Endothelial cell of umbilical vein (primary cell): Measurements from ENCODE around the gene PSMA6. TPM values are rescaled to one million over a fixed set of nuclear protein-coding genes. Genes with fewer than 3 reads are reported as not detected.
"Not testable (repeated sequence)": the region's sequence is repeated elsewhere in the genome, so short reads cannot be mapped to it uniquely, and the experiment has no call there.

Source experiments
- BruUV-seq: library from RNA; stranded (reverse); fragments of 400-500 nt; replicated peaks from 2 replicates; lab custom pipeline; 2021; lab: Mats Ljungman, UMichigan
- CTCF ChIA-PET: fragments of 300-600, 350-600 bp; sonication (Branson Sonifier 250); formaldehyde crosslinking; loops from one replicate; lab custom pipeline; 2021; ENCODE audit warnings: antibody characterized with exemption, inconsistent platforms; lab: Charles Lee
- POLR2A ChIA-PET: fragments of 300-600, 350-600 bp; sonication (Branson Sonifier 250); formaldehyde crosslinking; loops from one replicate; lab custom pipeline; 2021; ENCODE audit warnings: antibody characterized with exemption, inconsistent platforms; lab: Charles Lee
- DNase-seq: peaks from one replicate; pipeline ENCODE4 v3.0.0-alpha.2; 2011; ENCODE audit warnings: low read depth, low spot score
- FAIRE-seq: peaks from 2 replicates; lab custom pipeline; 2011; peaks lifted over from hg19 to GRCh38; lab: Jason Lieb, UNC
- H2AFZ ChIP-seq: 2 replicates; pipeline ENCODE4 v1.6.0; 2012; ENCODE audit warnings: low read depth, low read length, control low read depth, inconsistent platforms
- H3K27ac ChIP-seq: 2 replicates; pipeline ENCODE4 v1.5.1; 2011; ENCODE audit warnings: low read depth, mild to moderate bottlenecking, control low read depth, low read length, moderate library complexity; ENCODE audit not compliant: insufficient read depth
- H3K27me3 ChIP-seq, 2 experiments: 2 replicates each; pipeline versions ENCODE4 v1.6.0 to v1.6.1; 2011; ENCODE audit warnings: low read length in 2 of 2, mixed read lengths in 1 of 2; ENCODE audit not compliant: control insufficient read depth in 2 of 2, insufficient read depth in 2 of 2
- H3K36me3 ChIP-seq, 2 experiments: 2 replicates in 1 of 2; 3 replicates in 1 of 2; pipeline ENCODE4 v1.5.1; 2011; ENCODE audit warnings: low read length in 2 of 2, mild to moderate bottlenecking in 1 of 2, moderate library complexity in 1 of 2; ENCODE audit not compliant: control insufficient read depth in 2 of 2, insufficient read depth in 2 of 2; ENCODE audit errors: extremely low read depth in 1 of 2
- H3K4me1 ChIP-seq: 3 replicates; pipeline ENCODE4 v1.5.1; 2011; ENCODE audit warnings: mild to moderate bottlenecking, low read length; ENCODE audit not compliant: control insufficient read depth, insufficient read depth; ENCODE audit errors: extremely low read depth
- H3K4me2 ChIP-seq: 2 replicates; pipeline ENCODE4 v1.6.1; 2011; ENCODE audit warnings: low read length, control low read depth, mixed read lengths; ENCODE audit not compliant: insufficient read depth
- H3K4me3 ChIP-seq, 3 experiments: fragments of 200-600 bp in 1 of 3; sonication (generic), shearing (Covaris generic) in 1 of 3; replicated peaks in 1 of 3; 2 replicates each; pipeline ENCODE4 v1.5.1; 2011 to 2016; ENCODE audit warnings: control low read depth in 3 of 3, low read length in 3 of 3, mild to moderate bottlenecking in 2 of 3, inconsistent platforms in 1 of 3, low read depth in 1 of 3, moderate library complexity in 1 of 3; ENCODE audit not compliant: insufficient read depth in 1 of 3
- H3K79me2 ChIP-seq: 2 replicates; pipeline ENCODE4 v1.6.0; 2012; ENCODE audit warnings: low read length, inconsistent platforms; ENCODE audit not compliant: control insufficient read depth, insufficient read depth
- H3K9ac ChIP-seq: replicated peaks from 2 replicates; pipeline ENCODE3; 2011; ENCODE audit warnings: low read length, control low read depth; ENCODE audit not compliant: insufficient read depth; ENCODE audit errors: extremely low read depth
- H3K9me1 ChIP-seq: replicated peaks from 3 replicates; pipeline ENCODE4 v1.6.0; 2011; ENCODE audit warnings: mild to moderate bottlenecking, low read length; ENCODE audit not compliant: control insufficient read depth, insufficient read depth; ENCODE audit errors: extremely low read depth
- H3K9me3 ChIP-seq: replicated peaks from 2 replicates; pipeline ENCODE4 v1.5.1; 2012; ENCODE audit warnings: low read length, inconsistent platforms; ENCODE audit not compliant: control insufficient read depth, insufficient read depth
- H4K20me1 ChIP-seq: replicated peaks from 2 replicates; pipeline ENCODE3; 2011; ENCODE audit warnings: mild to moderate bottlenecking, low read length; ENCODE audit not compliant: control insufficient read depth, insufficient read depth; ENCODE audit errors: extremely low read depth
- EZH2 ChIP-seq: IDR thresholded peaks from 2 replicates; pipeline ENCODE4 v1.6.1; 2012; ENCODE audit warnings: borderline replicate concordance, low read depth, mild to moderate bottlenecking, moderate library complexity, low read length, inconsistent platforms; ENCODE audit not compliant: severe bottlenecking
- FOS ChIP-seq: IDR thresholded peaks from 2 replicates; pipeline ENCODE4 v1.6.1; 2011; ENCODE audit warnings: mild to moderate bottlenecking, low read length, moderate library complexity, borderline replicate concordance; ENCODE audit not compliant: insufficient read depth
- GATA2 ChIP-seq: IDR thresholded peaks from 2 replicates; pipeline ENCODE4 v1.7.0; 2011; ENCODE audit warnings: low read depth, mild to moderate bottlenecking, moderate library complexity, mixed read lengths, low read length; ENCODE audit not compliant: insufficient read length, insufficient read depth
- JUN ChIP-seq: IDR thresholded peaks from 2 replicates; pipeline ENCODE4 v1.6.1; 2011; ENCODE audit warnings: borderline replicate concordance, low read depth; ENCODE audit not compliant: insufficient read length, insufficient read depth
- MYC ChIP-seq: IDR thresholded peaks from one replicate; pipeline ENCODE4 v1.6.1; 2011; ENCODE audit warnings: mild to moderate bottlenecking, low read depth, low read length
- POLR2A ChIP-seq: IDR thresholded peaks from 2 replicates; pipeline ENCODE4 v1.6.1; 2012; ENCODE audit warnings: low read depth, mild to moderate bottlenecking, control low read depth, low read length
- POLR2AphosphoS5 ChIP-seq: IDR thresholded peaks from 2 replicates; pipeline ENCODE4 v1.6.1; 2012; ENCODE audit warnings: low read depth, mild to moderate bottlenecking, control low read depth, low read length, moderate library complexity; ENCODE audit not compliant: insufficient read depth
- dilution Hi-C: fragments of 300-500 bp; cut with MboI; formaldehyde crosslinking; loops from one replicate; pipeline ENCODE4 v1.15.0; 2019; ENCODE audit warnings: low sequenced_read_pairs; ENCODE audit not compliant: extremely low pct_ligation_motif_present
- intact Hi-C: fragments of 100-400 bp; cut with micrococcal nuclease; formaldehyde crosslinking; loops from one replicate; pipeline ENCODE4 v1.10.0; 2022
- polyA plus RNA-seq, 4 experiments: library from polyadenylated mRNA; depleted of rRNA in 3 of 4; stranded (reverse) in 3 of 4; unstranded in 1 of 4; fragments of >200 nt; gene quantifications; 2 replicates each; pipeline versions ENCODE4 v1.2.1 to v1.2.3, GENCODE V29; 2011 to 2012; ENCODE audit warnings: missing spikeins in 1 of 4
- total RNA-seq: library from RNA; stranded (reverse); gene quantifications from 2 replicates; pipeline ENCODE4 v1.2.3, GENCODE V29; 2021
- TF ChIP-seq, protein P1 (sequence below): IDR thresholded peaks from 2 replicates; pipeline ENCODE4 v1.6.1; 2011; ENCODE audit not compliant: insufficient read depth, insufficient read length
- TF ChIP-seq, protein P2 (sequence below), 2 donors: IDR thresholded peaks; 1 replicate in 1 of 2; 2 replicates in 1 of 2; pipeline ENCODE4 v1.5.1; 2011; ENCODE audit warnings: low read length in 2 of 2, mild to moderate bottlenecking in 2 of 2, moderate library complexity in 2 of 2, control low read depth in 1 of 2, inconsistent platforms in 1 of 2, low read depth in 1 of 2; ENCODE audit not compliant: insufficient read depth in 1 of 2; ENCODE audit errors: extremely low read depth in 1 of 2

The PSMA6 gene
- total and polyA plus RNA-seq, 2 donors (not counting 3 experiments of a cell fraction or from before 2014, with no cell fraction given): 170 to 197 TPM

DNA sequence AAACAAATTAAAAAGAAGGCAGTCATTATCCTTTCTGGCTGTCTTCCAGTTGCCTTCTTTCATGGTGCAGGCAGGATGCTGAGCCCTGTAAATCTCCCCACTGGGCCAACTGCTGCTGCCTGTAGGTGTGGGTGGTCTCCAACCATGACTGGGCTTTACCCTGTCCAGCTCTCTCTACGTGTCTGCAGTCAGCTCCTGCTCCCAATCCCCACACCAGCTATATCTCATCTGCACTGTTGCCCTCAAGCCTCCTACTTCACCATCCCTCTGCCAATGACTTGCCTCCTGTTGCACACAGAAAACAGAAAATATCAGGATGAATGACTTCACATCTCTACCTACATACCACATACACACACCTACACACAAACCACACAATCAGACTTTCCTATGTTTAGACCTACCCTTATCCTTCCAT, 39.7 kb upstream of the PSMA6 start:
- Histone ChIP-seq H3K4me2 (no peak overlapping the region), H3K9me3 (no peaks in the 10 kb centered on the region), H2AFZ (no peak overlapping the region), H3K4me1 (peaks cover 4% of the 10 kb centered on the region), H3K36me3 (no peaks in the 10 kb centered on the region), H3K79me2 (no peaks in the 10 kb centered on the region), H3K27ac (no peak overlapping the region), H3K4me3 (no peak overlapping the region), H3K9ac (no peak overlapping the region), H3K9me1 (no peaks in the 10 kb centered on the region), H4K20me1 (no peaks in the 10 kb centered on the region), H3K27me3 (no peaks in the 10 kb centered on the region)
- DNase-seq (no peak), FAIRE-seq (no peak)
- intact Hi-C loops (no loop called here), dilution Hi-C loops (no loop called here)
- ChIA-PET POLR2A (no interaction called here), CTCF (no interaction called here)
- BruUV-seq: no TSS peak
- TF ChIP-seq POLR2AphosphoS5 (no peak), MYC (no peak), POLR2A (no peak), GATA2 (no peak), FOS (no peak), JUN (no peak), EZH2 (no peak)
- TF ChIP-seq, protein P1, sequence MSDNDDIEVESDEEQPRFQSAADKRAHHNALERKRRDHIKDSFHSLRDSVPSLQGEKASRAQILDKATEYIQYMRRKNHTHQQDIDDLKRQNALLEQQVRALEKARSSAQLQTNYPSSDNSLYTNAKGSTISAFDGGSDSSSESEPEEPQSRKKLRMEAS: no peak
- TF ChIP-seq, protein P2, sequence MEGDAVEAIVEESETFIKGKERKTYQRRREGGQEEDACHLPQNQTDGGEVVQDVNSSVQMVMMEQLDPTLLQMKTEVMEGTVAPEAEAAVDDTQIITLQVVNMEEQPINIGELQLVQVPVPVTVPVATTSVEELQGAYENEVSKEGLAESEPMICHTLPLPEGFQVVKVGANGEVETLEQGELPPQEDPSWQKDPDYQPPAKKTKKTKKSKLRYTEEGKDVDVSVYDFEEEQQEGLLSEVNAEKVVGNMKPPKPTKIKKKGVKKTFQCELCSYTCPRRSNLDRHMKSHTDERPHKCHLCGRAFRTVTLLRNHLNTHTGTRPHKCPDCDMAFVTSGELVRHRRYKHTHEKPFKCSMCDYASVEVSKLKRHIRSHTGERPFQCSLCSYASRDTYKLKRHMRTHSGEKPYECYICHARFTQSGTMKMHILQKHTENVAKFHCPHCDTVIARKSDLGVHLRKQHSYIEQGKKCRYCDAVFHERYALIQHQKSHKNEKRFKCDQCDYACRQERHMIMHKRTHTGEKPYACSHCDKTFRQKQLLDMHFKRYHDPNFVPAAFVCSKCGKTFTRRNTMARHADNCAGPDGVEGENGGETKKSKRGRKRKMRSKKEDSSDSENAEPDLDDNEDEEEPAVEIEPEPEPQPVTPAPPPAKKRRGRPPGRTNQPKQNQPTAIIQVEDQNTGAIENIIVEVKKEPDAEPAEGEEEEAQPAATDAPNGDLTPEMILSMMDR (IDR thresholded peaks at IDR 0.05; ENCODE audit: extremely low read depth in 1 of 2, insufficient read depth in 1 of 2, low read depth in 1 of 2, low read length in 2 of 2): no peak

DNA sequence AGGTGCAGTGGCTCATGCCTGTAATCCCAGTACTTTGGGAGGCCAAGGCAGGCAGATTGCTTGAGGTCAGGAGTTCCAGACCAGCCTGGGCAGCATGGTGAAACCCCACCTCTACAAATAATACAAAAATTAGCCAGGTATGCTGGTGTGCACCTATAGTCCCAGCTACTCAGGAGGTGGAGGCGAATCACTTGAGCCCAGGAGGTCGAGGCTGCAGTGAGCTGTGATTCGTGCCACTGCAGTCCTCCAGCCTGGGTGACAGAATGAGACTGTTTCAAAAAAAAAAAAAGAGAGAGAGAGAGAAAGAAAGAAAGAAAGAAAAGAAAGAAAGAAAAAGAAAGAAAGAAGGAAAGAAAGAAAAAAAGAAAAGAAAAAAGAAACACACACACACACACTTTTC, 39.1 kb upstream of the PSMA6 start:
- H3K36me3 ChIP-seq, POLR2A ChIA-PET, H3K27me3 ChIP-seq, BruUV-seq, H3K4me3 ChIP-seq, H3K4me2 ChIP-seq, H3K9me3 ChIP-seq, DNase-seq, dilution Hi-C loops, H3K79me2 ChIP-seq, H3K4me1 ChIP-seq, H3K9ac ChIP-seq, FAIRE-seq, H2AFZ ChIP-seq, intact Hi-C loops, H4K20me1 ChIP-seq, H3K9me1 ChIP-seq, H3K27ac ChIP-seq: not testable (repeated sequence)
- CTCF ChIA-PET: interaction anchor here (1.6 to 1.9 kb wide), 3 partner anchors 8 to 80 kb away, joined by 3 to 7 read pairs (median 6); no protein-coding TSS in a partner anchor

DNA sequence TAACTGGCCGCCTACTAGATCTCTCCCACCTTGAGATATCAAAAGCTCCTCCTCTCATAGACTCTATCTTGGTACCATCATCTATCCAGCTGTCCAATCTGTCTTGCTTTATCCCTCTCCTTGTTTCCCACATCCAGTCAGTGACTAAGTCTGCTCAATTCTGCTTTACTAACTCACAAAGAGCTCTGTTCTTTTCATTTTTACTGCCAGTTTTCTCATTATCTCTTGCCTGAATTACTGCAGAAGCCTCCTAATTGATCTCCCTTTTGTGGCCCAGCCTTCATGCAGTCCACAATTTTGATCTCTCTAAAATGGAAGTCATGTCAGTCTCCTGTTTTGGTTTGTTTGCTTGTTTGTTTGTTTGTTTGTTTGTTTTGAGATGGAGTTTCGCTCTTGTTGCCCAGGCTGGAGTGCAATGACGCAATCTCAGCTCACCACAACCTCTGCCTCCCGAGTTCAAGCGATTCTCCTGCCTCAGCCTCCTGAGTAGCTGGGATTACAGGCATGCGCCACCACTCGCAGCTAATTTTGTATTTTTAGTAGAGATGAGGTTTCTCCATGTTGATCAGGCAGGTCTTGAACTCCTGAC, 38.1 kb upstream of the PSMA6 start:
- BruUV-seq, H3K79me2 ChIP-seq, POLR2A ChIA-PET, H3K27ac ChIP-seq, H3K4me2 ChIP-seq, H2AFZ ChIP-seq, H3K27me3 ChIP-seq, H3K9ac ChIP-seq, dilution Hi-C loops, H4K20me1 ChIP-seq, intact Hi-C loops, DNase-seq, H3K4me3 ChIP-seq, H3K9me1 ChIP-seq, H3K36me3 ChIP-seq, FAIRE-seq, H3K4me1 ChIP-seq, H3K9me3 ChIP-seq: not testable (repeated sequence)
- CTCF ChIA-PET: interaction anchor here (1.6 to 1.9 kb wide), 3 partner anchors 9 to 79 kb away, joined by 3 to 7 read pairs (median 6); no protein-coding TSS in a partner anchor
